GM18526 (cell line): ENCODE data around the gene TMEM130.

Experiments used
- POLR2A ChIP-seq: IDR thresholded peaks from 3 replicates; pipeline ENCODE4 v1.6.1; 2011; ENCODE audit not compliant: insufficient read length; ENCODE audit errors: extremely low read depth

Gene TMEM130

GRCh38 chr7:98866351-98866750 is 3.5 kb downstream of the TMEM130 start:
- no peak for TF ChIP-seq POLR2A

GRCh38 chr7:98864731-98865453 is 4.9 kb downstream of the TMEM130 start:
- no peak for TF ChIP-seq POLR2A

DNA sequence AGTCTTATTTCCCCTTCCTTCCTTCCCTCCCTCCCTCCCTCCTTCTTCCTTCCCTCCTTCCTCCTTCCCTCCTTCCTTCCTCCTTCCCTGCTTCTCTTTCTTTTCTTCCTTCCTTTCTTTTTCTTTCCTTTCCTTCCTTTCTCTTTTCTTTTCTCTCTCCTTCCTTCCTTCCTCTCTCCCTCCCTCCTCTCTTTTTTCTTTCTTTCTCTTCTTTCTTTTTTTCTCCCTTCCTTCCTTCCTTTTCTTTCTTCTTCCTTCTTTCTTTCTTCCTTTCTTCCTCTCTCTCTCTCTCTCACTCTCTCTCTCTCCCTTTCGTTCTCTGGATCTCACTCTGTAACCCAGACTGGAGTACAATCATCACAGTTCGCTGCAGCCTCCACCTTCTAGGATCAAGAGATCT is 6.2 kb downstream of the TMEM130 start:
- TF ChIP-seq POLR2A: no peak

GRCh38 chr7:98862716-98863420 is 6.9 kb downstream of the TMEM130 start:
- no peak for TF ChIP-seq POLR2A

GRCh38 chr7:98862203-98862602 is 7.6 kb downstream of the TMEM130 start:
- TF ChIP-seq POLR2A: no peak

DNA sequence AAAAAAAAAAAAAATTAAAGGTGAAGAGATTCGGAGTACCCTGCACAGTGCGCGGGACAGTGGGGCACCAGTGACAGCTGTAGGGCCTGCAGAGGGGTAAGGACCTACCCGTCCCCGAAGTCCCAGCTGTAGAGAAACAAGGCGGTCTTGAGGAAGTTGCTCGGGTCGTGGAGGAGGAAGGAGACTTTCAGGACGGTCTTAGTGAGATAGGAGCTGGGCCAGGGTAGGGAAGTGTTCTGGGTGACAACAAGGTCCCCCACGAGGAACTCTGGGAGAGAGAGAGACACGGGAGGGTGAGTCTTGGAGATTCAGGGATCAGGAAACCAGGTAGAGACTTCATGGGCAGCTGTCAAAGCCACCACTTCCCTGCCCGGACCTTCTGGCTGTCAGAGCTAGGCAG is 9.7 kb downstream of the TMEM130 start:
- no peak for TF ChIP-seq POLR2A

GRCh38 chr7:98855610-98856422 is 14.0 kb downstream of the TMEM130 start:
- TF ChIP-seq POLR2A: no peak

DNA sequence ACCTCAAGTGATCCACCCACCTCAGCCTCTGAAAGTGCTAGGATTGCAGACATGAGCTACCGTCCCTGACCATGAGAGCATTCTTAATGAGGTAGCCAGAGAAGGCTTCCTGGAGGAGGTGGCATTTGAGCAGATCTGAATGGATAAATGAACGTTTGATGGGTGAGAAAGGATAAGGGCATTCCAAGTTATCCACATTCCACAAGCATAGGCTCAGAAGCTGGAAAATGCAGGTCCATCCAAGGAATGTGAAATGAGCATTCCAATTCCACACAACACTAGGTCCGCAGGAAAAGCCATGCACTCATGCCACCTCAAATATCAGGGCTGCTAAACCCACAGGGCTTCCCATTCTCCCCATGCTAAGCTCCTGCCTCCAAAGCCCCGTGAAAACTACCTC is 17.0 kb downstream of the TMEM130 start:
- no peak for TF ChIP-seq POLR2A

DNA sequence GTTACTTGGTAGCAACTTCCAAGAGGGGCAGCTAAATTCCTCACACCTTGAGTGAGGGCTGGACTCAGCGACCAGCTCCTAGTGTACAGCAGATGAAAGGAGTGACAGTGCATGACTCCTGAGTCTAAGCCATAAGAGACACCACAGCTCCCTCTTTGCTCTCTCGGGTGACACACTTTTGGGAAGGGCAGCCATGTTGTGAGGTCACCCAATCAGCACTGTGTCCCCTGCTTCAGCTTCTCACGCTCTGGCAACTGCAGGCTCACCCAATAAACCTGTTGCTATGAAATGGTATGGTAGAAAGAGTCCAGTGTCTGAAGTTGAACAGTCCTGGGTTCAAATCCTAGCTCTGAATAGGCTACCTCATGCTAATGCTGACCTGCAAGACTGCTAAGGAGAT is 20.9 kb downstream of the TMEM130 start:
- TF ChIP-seq POLR2A: no peak

DNA sequence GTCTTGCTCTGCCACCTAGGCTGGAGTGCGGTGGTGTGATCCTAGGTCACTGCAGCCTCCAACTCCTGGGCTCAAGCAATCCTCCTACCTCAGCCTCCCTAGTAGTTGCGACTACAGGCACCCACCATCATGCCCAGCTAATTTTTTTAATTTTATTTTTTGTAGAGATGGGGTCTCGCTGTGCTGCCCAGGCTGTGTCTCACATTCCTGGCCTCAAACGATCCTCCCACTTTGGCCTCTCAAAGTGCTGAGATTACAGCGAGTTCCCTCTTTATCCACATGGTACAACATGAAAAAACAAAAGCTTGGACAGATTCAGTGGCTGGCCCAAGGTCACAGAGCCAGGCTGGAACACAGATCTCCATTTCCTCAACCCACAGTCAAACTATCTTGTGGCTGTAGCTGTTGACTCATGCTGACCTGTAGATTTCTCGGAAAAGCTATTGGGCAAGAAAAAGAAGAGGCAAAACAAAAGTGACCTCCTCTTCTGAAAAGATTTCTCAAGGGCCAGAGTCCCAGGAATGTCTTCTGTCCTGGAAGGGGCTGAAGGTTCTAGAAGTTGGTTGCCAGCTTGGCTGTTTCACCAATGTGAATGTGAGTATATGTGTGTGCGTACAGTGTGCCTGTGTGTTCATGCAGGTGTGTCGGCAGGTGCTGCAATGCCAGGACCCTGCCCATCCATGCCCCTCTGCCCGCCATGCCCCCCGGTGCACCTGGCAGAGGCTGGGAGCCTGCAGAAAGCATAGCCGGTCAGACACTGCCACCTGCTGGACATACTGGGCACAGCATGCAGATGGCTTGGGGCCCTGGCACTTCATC is 28.4 kb downstream of the TMEM130 start:
- no peak for TF ChIP-seq POLR2A

- TF ChIP-seq POLR2A: no peak
Measured at GRCh38 chr7:98840722-98841121, 29.1 kb downstream of the TMEM130 start.

DNA sequence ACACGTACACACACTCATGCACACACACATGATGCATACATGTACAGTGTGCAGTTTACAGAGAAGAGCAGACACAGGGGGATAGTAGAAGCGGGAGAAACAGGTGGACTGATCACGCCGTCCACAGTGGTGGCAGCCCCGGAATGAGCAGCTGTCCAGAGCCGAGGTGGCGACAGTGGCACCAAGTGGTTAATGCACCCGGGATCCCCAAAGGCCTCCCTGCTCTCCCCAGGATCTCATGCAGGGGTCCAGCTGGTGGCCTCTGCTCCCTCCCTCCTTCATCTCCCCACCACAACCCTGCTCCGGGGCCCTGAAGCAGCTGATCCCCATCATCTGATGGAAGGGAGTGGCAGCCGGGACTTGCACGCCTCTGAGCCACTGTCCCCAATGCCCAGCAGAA is 29.7 kb downstream of the TMEM130 start:
- no peak for TF ChIP-seq POLR2A

DNA sequence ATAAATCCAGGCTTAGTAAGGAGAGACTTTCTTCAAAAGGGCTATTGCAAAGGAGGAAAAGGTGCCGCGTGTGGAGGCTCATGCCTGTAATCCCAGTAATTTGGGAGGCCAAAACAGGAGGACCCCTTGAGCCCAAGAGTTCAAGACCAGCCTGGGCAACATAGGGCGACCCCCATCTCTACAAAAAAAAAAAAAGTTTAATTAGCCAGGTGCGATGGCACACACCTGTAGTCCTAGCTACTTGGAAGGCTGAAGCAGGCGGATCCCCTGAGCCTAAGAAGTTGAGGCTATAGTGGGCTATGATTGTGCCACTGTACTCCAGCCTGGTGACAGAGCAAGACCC is 32.2 kb downstream of the TMEM130 start:
- TF ChIP-seq POLR2A: no peak

DNA sequence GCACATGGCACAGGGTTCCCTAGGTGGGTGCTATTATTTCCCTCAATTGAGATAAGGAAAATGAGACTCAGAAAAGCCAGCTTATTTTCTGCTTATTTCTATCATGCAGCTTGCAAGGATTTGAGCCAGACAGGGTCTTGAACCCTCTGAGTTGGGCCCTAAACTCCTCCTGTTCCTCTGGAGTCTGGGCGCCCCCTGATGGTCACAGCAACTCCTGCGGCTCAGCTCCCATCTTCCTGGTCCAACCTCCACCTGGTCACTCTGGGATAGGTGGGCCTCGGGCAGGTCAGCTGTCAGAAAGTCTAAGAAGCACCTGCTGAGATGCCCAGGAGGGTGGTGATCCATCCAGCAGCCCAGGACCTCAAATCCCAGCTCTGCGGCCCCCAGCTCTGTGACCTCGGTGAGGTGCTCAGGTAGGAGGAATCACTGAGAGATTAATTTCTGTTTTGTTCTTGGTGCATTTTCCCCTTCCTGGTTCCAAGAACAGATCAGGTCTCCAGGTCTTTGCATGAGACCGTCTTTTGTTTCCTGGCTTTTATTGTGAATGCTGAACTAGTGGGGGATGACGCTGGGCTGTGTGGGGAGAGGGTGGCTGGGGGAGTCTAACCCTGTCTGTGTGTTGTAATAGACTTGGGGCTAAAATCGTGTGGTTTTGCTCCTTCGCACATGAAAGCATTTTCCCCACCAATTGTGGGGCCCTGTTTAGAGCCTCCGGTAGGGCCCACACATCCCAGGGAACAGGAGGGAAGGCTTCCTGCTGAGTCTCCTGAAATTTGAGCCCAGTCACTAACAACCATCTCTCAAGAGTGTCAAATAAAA is 32.8 kb downstream of the TMEM130 start:
- TF ChIP-seq POLR2A: no peak

DNA sequence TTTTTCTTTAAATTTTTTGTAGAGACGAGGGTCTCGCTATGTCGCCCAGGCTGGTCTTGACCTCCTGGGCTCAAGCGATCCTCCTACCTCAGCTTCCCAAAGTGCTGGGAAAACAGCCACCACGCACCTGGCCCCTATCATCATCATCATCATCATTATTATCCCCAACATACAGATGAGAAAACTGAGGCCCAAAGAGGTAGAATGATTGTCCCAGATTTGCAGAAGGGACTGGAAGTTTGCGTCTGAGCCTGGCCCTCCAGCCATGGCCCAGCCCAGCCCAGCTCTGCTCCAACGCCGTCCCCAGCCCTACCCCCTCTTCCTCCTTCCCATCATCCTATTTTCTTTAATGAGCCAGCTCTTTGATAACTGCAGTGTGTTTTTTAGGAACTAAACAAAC is 34.9 kb downstream of the TMEM130 start:
- no peak for TF ChIP-seq POLR2A

GRCh38 chr7:98833022-98833421 is 36.8 kb downstream of the TMEM130 start:
- no peak for TF ChIP-seq POLR2A
